Liver (tissue), 9 donors: Measurements from ENCODE around the gene CWC27. TPM values are rescaled to one million over a fixed set of nuclear protein-coding genes. Genes with fewer than 3 reads are reported as not detected.

Experiments
- DNase-seq: peaks from one replicate; pipeline ENCODE4 v3.0.0-alpha.2; 2017; ENCODE audit warnings: low spot score
- H3K27ac ChIP-seq, 2 donors: one replicate each; pipeline ENCODE4 v1.7.0; 2013; ENCODE audit warnings: inconsistent platforms in 2 of 2, low read length in 2 of 2, control low read depth in 1 of 2, low read depth in 1 of 2, mild to moderate bottlenecking in 1 of 2
- H3K27me3 ChIP-seq, 4 donors: one replicate each; pipeline versions ENCODE4 v1.6.1 to v1.7.0; 2013; ENCODE audit warnings: low read length in 3 of 4, inconsistent platforms in 1 of 4, mild to moderate bottlenecking in 1 of 4, moderate library complexity in 1 of 4; ENCODE audit not compliant: control insufficient read depth in 4 of 4, insufficient read depth in 4 of 4
- H3K36me3 ChIP-seq, 4 donors: one replicate each; pipeline versions ENCODE4 v1.6.1 to v1.7.0; 2013; ENCODE audit warnings: low read length in 3 of 4, mild to moderate bottlenecking in 3 of 4, low read depth in 1 of 4, moderate library complexity in 1 of 4; ENCODE audit not compliant: control insufficient read depth in 4 of 4, insufficient read depth in 3 of 4
- H3K4me1 ChIP-seq, 4 donors: one replicate each; pipeline versions ENCODE4 v1.6.1 to v1.7.0; 2013; ENCODE audit warnings: low read length in 3 of 4, mild to moderate bottlenecking in 3 of 4, moderate library complexity in 1 of 4; ENCODE audit not compliant: control insufficient read depth in 4 of 4, insufficient read depth in 4 of 4
- H3K4me3 ChIP-seq, 3 donors: one replicate each; pipeline versions ENCODE4 v1.6.1 to v1.7.0; 2013; ENCODE audit warnings: low read length in 3 of 3, control low read depth in 1 of 3, low read depth in 1 of 3, mild to moderate bottlenecking in 1 of 3
- H3K9ac ChIP-seq, 2 donors: one replicate each; pipeline ENCODE4 v1.7.0; 2013; ENCODE audit warnings: low read length in 2 of 2, mild to moderate bottlenecking in 2 of 2, moderate library complexity in 2 of 2, control low read depth in 1 of 2, low read depth in 1 of 2
- H3K9me3 ChIP-seq, 4 donors: one replicate each; pipeline versions ENCODE4 v1.6.1 to v1.7.0; 2013; ENCODE audit warnings: low read length in 3 of 4; ENCODE audit not compliant: control insufficient read depth in 4 of 4
- ATF3 ChIP-seq: IDR thresholded peaks from 2 replicates; pipeline ENCODE4 v1.6.1; 2016; ENCODE audit warnings: antibody characterized with exemption
- CTCF ChIP-seq: fragments of 150-350 bp; IDR thresholded peaks from 2 replicates; pipeline ENCODE4 v1.5.1; 2017; ENCODE audit warnings: improper control_type of control experiment, low read depth, low read length; ENCODE audit not compliant: missing input control
- EGR1 ChIP-seq, 2 donors: IDR thresholded peaks; 2 replicates each; pipeline ENCODE4 v1.6.1; 2016 to 2018; ENCODE audit warnings: antibody characterized with exemption in 2 of 2, low read depth in 2 of 2
- FOXA2 ChIP-seq: IDR thresholded peaks from 2 replicates; pipeline ENCODE4 v1.6.1; 2016; ENCODE audit warnings: antibody characterized with exemption
- GABPA ChIP-seq, 2 donors: IDR thresholded peaks in 1 of 2; conservative IDR thresholded peaks in 1 of 2; 2 replicates each; pipeline ENCODE4 v1.6.1; 2016; ENCODE audit warnings: antibody characterized with exemption in 2 of 2, mild to moderate bottlenecking in 1 of 2, moderate library complexity in 1 of 2
- MAX ChIP-seq: IDR thresholded peaks from 2 replicates; pipeline ENCODE4 v1.6.1; 2016; ENCODE audit warnings: antibody characterized with exemption
- NR2F2 ChIP-seq: IDR thresholded peaks from 2 replicates; pipeline ENCODE4 v1.6.1; 2016; ENCODE audit warnings: antibody characterized with exemption
- RAD21 ChIP-seq, 2 donors: IDR thresholded peaks; 2 replicates each; pipeline ENCODE4 v1.6.1; 2016; ENCODE audit warnings: antibody characterized with exemption in 2 of 2, mild to moderate bottlenecking in 2 of 2
- REST ChIP-seq: IDR thresholded peaks from 2 replicates; pipeline ENCODE4 v1.6.1; 2016; ENCODE audit warnings: antibody characterized with exemption, mild to moderate bottlenecking
- RXRA ChIP-seq, 2 donors: IDR thresholded peaks; 2 replicates each; pipeline ENCODE4 v1.6.1; 2017 to 2018; ENCODE audit warnings: antibody characterized with exemption in 2 of 2, mild to moderate bottlenecking in 1 of 2
- SP1 ChIP-seq: IDR thresholded peaks from 2 replicates; pipeline ENCODE4 v1.6.1; 2018; ENCODE audit warnings: antibody characterized with exemption, mild to moderate bottlenecking
- TAF1 ChIP-seq: conservative IDR thresholded peaks from 2 replicates; pipeline ENCODE4 v1.6.1; 2016; ENCODE audit warnings: antibody characterized with exemption, mild to moderate bottlenecking
- YY1 ChIP-seq: IDR thresholded peaks from 2 replicates; pipeline ENCODE4 v1.6.1; 2016; ENCODE audit warnings: antibody characterized with exemption, mild to moderate bottlenecking
- ZBTB33 ChIP-seq: IDR thresholded peaks from 2 replicates; pipeline ENCODE4 v1.6.1; 2016; ENCODE audit warnings: antibody characterized with exemption
- WGBS: extraction: QIAGEN DNeasy Blood & Tissue Kit; methylation state at CpG from one replicate; pipeline ENCODE4 v1.1.7; 2013; 5-methylcytosine and 5-hydroxymethylcytosine counted together
- polyA plus RNA-seq, 2 donors: library from polyadenylated mRNA; stranded (reverse) in 1 of 2; unstranded in 1 of 2; fragments of 200-250 nt in 1 of 2; fragments of >200 nt in 1 of 2; fragmentation: Nextera tagmentation in 1 of 2; extraction: Ambion mirVana in 1 of 2; gene quantifications; one replicate each; pipeline versions ENCODE4 v1.2.1 to v1.2.3, GENCODE V29; 2013 to 2015
- total RNA-seq, 2 donors: library from RNA; depleted of rRNA; stranded (reverse); fragments of >200 nt; gene quantifications; one replicate each; pipeline ENCODE4 v1.2.3, GENCODE V29; 2014
- donor health status: healthy.
- donor health status: healthy.
- donor health status: healthy.
- donor health status: healthy.
- donor health status: healthy.

The CWC27 gene
- total and polyA plus RNA-seq, 4 donors: 3.9 to 9.8 (median 6.0) TPM

- 97% methylated on average over 1 of the region's 1 CpG for WGBS
- H3K4me3 ChIP-seq: no peak overlapping the region
Observed at GRCh38 chr5:64831996-64832395, 63.3 kb downstream of the CWC27 start.

GRCh38 chr5:64834037-64834436, 65.3 kb downstream of the CWC27 start:
- no peak for DNase-seq
- no peak overlapping the region for H3K27ac ChIP-seq
- no peak for TF ChIP-seq FOXA2
- TF ChIP-seq TAF1: no peak
- no peak for TF ChIP-seq RXRA (IDR thresholded peaks at IDR 0.05)
- no peak for TF ChIP-seq ZBTB33
- TF ChIP-seq CTCF: no peak
- TF ChIP-seq RAD21 (IDR thresholded peaks at IDR 0.05): no peak
- no peak for TF ChIP-seq GABPA (IDR thresholded peaks at IDR 0.05 in 1 of 2, conservative IDR thresholded peaks at IDR 0.05 in 1 of 2)
- H3K9ac ChIP-seq: no peak overlapping the region
- H3K4me1 ChIP-seq: no peaks in the 10 kb centered on the region
- H3K36me3 ChIP-seq: peaks cover 0 to 2% (median 0%) of the 10 kb centered on the region in 4 donors
- H3K27me3 ChIP-seq: no peaks in the 10 kb centered on the region
- no peak overlapping the region for H3K4me3 ChIP-seq
- no peaks in the 10 kb centered on the region for H3K9me3 ChIP-seq
- 98% methylated on average over 2 of the region's 2 CpGs for WGBS

More at GRCh38 chr5:64831996-64832395, 63.3 kb downstream of the CWC27 start:
- H3K27me3 ChIP-seq: no peaks in the 10 kb centered on the region
- no peaks in the 10 kb centered on the region for H3K4me1 ChIP-seq
- no peaks in the 10 kb centered on the region for H3K9me3 ChIP-seq
- no peak for DNase-seq
- peaks cover 0 to 2% (median 0%) of the 10 kb centered on the region in 4 donors for H3K36me3 ChIP-seq
- H3K9ac ChIP-seq: no peak overlapping the region
- no peak for TF ChIP-seq EGR1 (IDR thresholded peaks at IDR 0.05; ENCODE audit: low read depth in 2 of 2)
- TF ChIP-seq ATF3: no peak
- TF ChIP-seq YY1: no peak
- no peak for TF ChIP-seq RXRA (IDR thresholded peaks at IDR 0.05)
- TF ChIP-seq MAX: no peak
- TF ChIP-seq NR2F2: no peak
- TF ChIP-seq TAF1: no peak
- no peak for TF ChIP-seq ZBTB33
- no peak for TF ChIP-seq REST
- TF ChIP-seq RAD21 (IDR thresholded peaks at IDR 0.05): no peak
- TF ChIP-seq SP1: no peak
- no peak overlapping the region for H3K27ac ChIP-seq
